ENCODE results near the gene PAXX.

Gene PAXX

DNA sequence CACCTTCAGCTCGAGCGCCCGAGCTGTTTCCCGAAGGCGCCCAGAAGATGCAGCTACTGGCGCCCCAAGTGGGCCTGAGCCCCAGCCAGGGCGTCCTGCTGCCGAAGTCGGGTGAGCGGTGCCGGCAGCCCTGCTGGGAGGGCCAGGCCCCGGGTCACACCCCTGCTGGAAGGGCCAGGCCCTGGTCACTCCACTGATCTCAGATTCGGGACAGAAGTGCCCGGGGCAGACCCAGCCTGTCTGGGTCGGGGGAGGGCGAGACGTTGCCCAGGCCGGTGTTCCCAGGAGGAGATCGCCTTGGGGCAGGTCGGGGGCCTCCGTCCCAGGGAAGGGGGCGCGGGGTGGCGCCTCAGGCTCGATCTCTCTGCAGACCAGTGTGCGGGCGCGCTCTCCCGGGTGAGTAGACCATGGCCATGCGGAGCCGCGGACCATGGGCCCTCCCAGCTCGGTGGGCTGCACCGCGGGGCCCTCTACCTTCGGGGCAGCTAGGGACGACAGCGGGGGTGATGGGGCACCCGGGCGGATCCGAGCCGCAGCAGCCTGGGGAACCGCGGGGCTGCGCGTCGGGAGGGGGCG, 7.1 kb upstream of the PAXX start:
- TF ChIP-seq, protein P1, sequence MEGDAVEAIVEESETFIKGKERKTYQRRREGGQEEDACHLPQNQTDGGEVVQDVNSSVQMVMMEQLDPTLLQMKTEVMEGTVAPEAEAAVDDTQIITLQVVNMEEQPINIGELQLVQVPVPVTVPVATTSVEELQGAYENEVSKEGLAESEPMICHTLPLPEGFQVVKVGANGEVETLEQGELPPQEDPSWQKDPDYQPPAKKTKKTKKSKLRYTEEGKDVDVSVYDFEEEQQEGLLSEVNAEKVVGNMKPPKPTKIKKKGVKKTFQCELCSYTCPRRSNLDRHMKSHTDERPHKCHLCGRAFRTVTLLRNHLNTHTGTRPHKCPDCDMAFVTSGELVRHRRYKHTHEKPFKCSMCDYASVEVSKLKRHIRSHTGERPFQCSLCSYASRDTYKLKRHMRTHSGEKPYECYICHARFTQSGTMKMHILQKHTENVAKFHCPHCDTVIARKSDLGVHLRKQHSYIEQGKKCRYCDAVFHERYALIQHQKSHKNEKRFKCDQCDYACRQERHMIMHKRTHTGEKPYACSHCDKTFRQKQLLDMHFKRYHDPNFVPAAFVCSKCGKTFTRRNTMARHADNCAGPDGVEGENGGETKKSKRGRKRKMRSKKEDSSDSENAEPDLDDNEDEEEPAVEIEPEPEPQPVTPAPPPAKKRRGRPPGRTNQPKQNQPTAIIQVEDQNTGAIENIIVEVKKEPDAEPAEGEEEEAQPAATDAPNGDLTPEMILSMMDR (conservative IDR thresholded peaks at IDR 0.05; ENCODE audit: low read depth, low read length), result no peak
- H2AFZ ChIP-seq (ENCODE audit: low read depth), result no peak overlapping the region
- H3K27ac ChIP-seq, result no peak overlapping the region
- H3K4me2 ChIP-seq, result no peak overlapping the region
- no peaks in the 10 kb centered on the region for H4K20me1 ChIP-seq (ENCODE audit: insufficient read depth)
- no peak overlapping the region for H3K4me3 ChIP-seq (IDR thresholded peaks at IDR 0.05; ENCODE audit: insufficient read depth, low read depth, low read length)
- peaks cover 83% of the 10 kb centered on the region for H3K27me3 ChIP-seq (ENCODE audit: insufficient read depth, low read depth)
- H3K79me2 ChIP-seq (ENCODE audit: insufficient read depth, low read depth), result no peaks in the 10 kb centered on the region
- H3K9ac ChIP-seq, result no peak overlapping the region
- no peaks in the 10 kb centered on the region for H3K4me1 ChIP-seq (ENCODE audit: low read depth, poor library complexity, severe bottlenecking)
- no peaks in the 10 kb centered on the region for H3K36me3 ChIP-seq (ENCODE audit: insufficient read depth)

DNA sequence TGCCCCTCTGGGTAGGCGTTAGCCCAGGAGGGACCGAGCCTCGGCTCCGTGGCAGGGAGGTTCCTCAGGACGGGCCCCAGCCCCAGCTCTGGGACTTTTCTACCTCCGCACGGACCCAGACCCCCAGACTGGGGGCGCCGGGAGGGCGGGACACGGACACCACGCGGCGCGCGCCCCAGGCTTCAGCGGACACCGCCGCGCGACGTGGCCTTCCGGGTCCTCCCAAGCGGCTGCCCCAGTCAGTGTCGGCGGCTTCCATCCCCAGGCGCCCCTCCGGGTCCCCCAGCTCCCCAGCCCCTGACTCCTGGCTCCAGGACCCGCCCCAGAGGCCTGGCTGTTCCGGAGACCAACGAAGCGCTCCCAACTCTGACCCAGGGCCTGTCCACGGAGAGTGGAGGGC, 6.4 kb upstream of the PAXX start:
- H3K79me2 ChIP-seq (ENCODE audit: insufficient read depth, low read depth), result no peaks in the 10 kb centered on the region
- H3K27me3 ChIP-seq (ENCODE audit: insufficient read depth, low read depth), result peaks cover 88% of the 10 kb centered on the region
- H3K36me3 ChIP-seq (ENCODE audit: insufficient read depth), result no peaks in the 10 kb centered on the region
- H3K27ac ChIP-seq, result no peak overlapping the region
- no peak overlapping the region for H3K4me3 ChIP-seq (IDR thresholded peaks at IDR 0.05; ENCODE audit: insufficient read depth, low read depth, low read length)
- H4K20me1 ChIP-seq (ENCODE audit: insufficient read depth), result no peaks in the 10 kb centered on the region
- no peaks in the 10 kb centered on the region for H3K4me1 ChIP-seq (ENCODE audit: low read depth, poor library complexity, severe bottlenecking)
- H3K4me2 ChIP-seq, result no peak overlapping the region
- H3K9ac ChIP-seq, result no peak overlapping the region
- TF ChIP-seq, protein P1 (conservative IDR thresholded peaks at IDR 0.05; ENCODE audit: low read depth, low read length), result no peak
- no peak overlapping the region for H2AFZ ChIP-seq (ENCODE audit: low read depth)

DNA sequence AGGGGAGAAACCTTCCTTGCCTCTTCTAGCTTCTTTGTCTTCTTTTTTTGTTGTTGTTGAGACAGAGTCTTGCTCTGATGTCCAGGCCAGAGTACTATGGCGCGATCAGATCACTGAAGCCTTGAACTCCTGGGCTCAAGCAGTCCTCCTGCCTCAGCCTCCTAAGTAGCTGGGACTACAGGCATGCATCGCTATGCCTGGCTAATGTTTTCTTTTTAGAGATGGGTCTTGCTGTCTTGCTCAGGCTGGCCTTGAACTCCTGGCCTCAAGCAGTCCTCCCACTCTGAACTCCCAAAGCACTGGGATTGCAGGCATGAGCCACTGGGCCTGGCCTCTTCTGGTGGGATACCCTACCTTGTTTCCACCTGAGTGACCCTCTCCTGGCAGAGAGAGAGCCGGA, 3.4 kb upstream of the PAXX start:
- Histone ChIP-seq H3K4me1 (ENCODE audit: low read depth, poor library complexity, severe bottlenecking) (peaks cover 9% of the 10 kb centered on the region), H3K27me3 (ENCODE audit: insufficient read depth, low read depth) (peaks cover 74% of the 10 kb centered on the region), H3K79me2 (ENCODE audit: insufficient read depth, low read depth) (no peaks in the 10 kb centered on the region), H3K36me3 (ENCODE audit: insufficient read depth) (no peaks in the 10 kb centered on the region), H4K20me1 (ENCODE audit: insufficient read depth) (no peaks in the 10 kb centered on the region), H3K9ac (no peak overlapping the region), H3K4me3 (IDR thresholded peaks at IDR 0.05; ENCODE audit: insufficient read depth, low read depth, low read length) (no peak overlapping the region), H3K4me2 (no peak overlapping the region), H2AFZ (ENCODE audit: low read depth) (no peak overlapping the region), H3K27ac (no peak overlapping the region)
- TF ChIP-seq, protein P1 (conservative IDR thresholded peaks at IDR 0.05; ENCODE audit: low read depth, low read length), result no peak

DNA sequence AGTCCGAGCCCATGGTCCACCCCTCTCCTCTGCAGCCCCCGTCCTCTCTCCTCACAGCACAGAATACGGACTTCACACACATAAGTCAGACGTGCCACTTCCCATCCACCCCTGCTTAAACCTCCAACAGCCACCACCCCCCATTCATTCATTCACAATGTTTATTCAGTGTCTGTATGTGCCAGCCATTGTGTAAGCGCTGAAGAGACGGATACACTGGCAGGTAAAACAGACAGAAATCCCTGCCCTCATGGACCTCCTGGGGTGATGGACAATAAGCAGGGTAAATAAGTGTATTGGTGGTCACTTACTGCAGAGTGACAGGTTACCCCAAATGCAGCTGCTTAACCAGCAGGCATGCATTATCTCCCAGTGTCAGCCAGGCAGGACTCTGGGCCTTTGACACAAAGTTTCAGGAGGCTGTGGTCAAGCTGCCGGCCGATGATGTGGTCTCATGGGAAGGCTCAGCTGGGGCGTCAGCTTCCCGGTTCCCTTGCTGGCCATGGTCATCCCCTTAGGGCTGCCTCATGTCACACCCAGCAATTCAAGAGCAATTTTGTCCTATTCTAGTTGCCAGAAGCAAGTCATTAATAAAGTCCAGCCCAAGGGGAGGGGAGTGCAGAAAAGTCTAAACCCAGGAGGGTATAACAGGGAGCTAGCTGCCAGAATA, 1.8 kb upstream of the PAXX start:
- no peaks in the 10 kb centered on the region for H3K79me2 ChIP-seq (ENCODE audit: insufficient read depth, low read depth)

More for the DNA sequence above, 1.8 kb upstream of the PAXX start:
- Histone ChIP-seq H3K27ac (no peak overlapping the region), H2AFZ (ENCODE audit: low read depth) (no peak overlapping the region), H3K36me3 (ENCODE audit: insufficient read depth) (no peaks in the 10 kb centered on the region), H3K4me3 (IDR thresholded peaks at IDR 0.05; ENCODE audit: insufficient read depth, low read depth, low read length) (no peak overlapping the region), H3K9ac (no peak overlapping the region), H3K4me1 (ENCODE audit: low read depth, poor library complexity, severe bottlenecking) (peaks cover 9% of the 10 kb centered on the region), H4K20me1 (ENCODE audit: insufficient read depth) (no peaks in the 10 kb centered on the region), H3K4me2 (no peak overlapping the region), H3K27me3 (ENCODE audit: insufficient read depth, low read depth) (peaks cover 59% of the 10 kb centered on the region)
- TF ChIP-seq, protein P1 (conservative IDR thresholded peaks at IDR 0.05; ENCODE audit: low read depth, low read length), result no peak
